Measurements from ENCODE around the gene RETN.
A peak's percentile ranks its signal among the peaks of the same experiment; 100 is the strongest.

- TF ChIP-seq POLR2A (IDR thresholded peaks at IDR 0.05) (peak in 1 of 2 donors; percentile 23), CTCF (IDR thresholded peaks at IDR 0.05) (no peak)
These were observed 32.0 kb upstream of the RETN start, which contains the start of gene STXBP2 for GRCh38 chr19:7636691-7637373.
